Measurements from ENCODE around the gene RBM20. TPM values are rescaled to one million over a fixed set of nuclear protein-coding genes. Genes with fewer than 3 reads are reported as not detected.

RBM20 gene
- total and polyA plus RNA-seq, 8 donors = under 0.01 to 6.2 (median 0.59) TPM; not detected in 2

DNA sequence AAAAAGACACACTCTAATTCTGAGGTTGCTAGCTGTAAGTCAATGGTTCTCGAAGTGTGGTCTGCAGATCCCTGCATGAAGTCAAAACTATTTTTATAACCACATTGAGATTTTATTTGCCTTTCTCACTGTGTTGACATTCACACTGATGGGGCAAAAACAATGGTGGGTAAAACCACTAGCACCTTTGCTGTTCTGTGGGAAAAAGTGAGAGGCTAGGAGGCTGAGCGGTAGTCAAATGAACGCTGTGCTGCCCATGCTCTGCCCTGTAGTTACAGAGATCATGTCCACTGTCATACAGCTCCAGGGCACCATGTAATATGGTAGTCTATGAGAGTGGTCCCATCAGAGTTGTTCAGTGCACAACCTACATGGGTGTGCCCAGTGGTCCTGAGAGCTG is 206.0 kb downstream of the RBM20 start:
- 82 to 91% (median 85%) methylated on average over 3 of the region's 3 CpGs for WGBS, 5 donors
- peaks cover 20 to 72% (median 49%) of the 10 kb centered on the region in 4 donors for H3K4me1 ChIP-seq
- H3K4me3 ChIP-seq = no peak overlapping the region
- no peaks in the 10 kb centered on the region for H3K9me3 ChIP-seq
- intact Hi-C loops (cut with DNase I; ENCODE audit: low total_unique reads) = no loop called here
- no peak overlapping the region for H3K27ac ChIP-seq
- no peaks in the 10 kb centered on the region for H3K36me3 ChIP-seq
- DNase-seq = no peak
- TF ChIP-seq POLR2AphosphoS5 (IDR thresholded peaks at IDR 0.05) = no peak
- no peaks in the 10 kb centered on the region for H3K27me3 ChIP-seq

DNA sequence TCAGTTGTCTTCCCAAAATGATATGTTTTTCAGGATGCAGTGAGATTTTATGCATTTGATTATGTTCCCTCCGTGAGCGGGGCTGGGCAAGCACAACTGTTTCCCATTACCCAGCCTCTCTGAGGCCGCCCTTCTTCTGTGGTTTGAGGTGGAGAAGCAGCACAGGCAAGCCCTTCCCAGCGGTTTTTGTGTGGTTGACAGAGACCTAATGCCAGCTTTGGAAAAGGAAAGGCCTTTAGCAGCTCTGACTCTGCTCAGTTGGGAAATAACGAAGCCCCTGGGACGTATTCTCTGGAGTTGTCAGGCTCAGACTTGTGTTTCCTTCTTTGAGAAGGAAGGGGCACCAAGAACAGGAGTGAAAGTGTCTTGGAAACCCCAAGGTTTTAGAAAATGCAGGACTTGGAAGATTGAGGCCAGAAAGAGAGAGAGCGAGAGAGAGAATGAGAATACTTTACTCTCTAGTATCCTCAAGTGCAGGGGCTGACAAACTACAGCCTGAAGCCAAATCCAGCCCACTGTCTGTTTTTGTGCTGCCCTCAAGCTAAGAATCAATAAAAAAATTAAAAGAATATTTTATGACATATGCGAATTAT is 207.0 kb downstream of the RBM20 start:
- intact Hi-C loops (cut with DNase I; ENCODE audit: low total_unique reads) = no loop called here

DNA sequence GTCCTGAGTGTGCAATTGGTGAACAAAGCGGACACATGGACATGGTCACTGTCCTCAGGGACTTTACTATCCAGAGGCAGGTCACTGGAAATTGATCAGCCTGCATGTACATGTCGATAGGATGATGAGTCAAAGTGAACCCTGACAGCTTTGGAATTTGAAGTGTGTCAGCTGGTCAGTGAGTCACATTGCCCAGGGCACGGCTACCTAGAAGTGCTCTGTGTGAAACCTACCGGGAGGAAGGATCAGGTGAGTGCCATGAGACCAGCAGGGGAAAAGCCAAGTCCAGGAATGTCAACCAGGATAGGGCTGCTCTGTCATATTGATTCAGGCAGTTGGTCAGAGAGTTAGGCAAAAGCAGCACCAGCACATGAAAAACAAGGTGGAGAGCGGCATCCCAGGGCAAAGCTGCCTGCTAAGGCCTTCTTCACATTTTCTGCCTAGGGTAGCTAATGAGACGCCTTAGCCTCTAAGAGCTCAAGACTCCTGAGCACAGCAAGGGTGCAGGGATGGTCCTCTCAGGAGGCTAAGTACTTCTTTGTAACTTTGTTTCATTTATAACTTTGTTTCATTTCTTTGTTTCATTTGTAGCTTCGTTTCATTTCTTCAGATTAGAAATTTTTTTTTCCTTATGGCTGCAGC is 208.2 kb downstream of the RBM20 start:
- peak in 1 of 2 donors; percentile 71 for DNase-seq
- H3K4me1 ChIP-seq = peaks cover 4 to 62% (median 35%) of the 10 kb centered on the region in 4 donors
- H3K27ac ChIP-seq = peak overlapping the region; percentile 2 to 60 (median 28)
- no peaks in the 10 kb centered on the region for H3K9me3 ChIP-seq
- no peaks in the 10 kb centered on the region for H3K36me3 ChIP-seq
- H3K27me3 ChIP-seq = no peaks in the 10 kb centered on the region
- intact Hi-C loops (cut with DNase I; ENCODE audit: low total_unique reads) = no loop called here
- peak in 2 of 3 donors; percentile 67 to 68 for TF ChIP-seq POLR2AphosphoS5 (IDR thresholded peaks at IDR 0.05)
- TF ChIP-seq EP300 (IDR thresholded peaks at IDR 0.05) = no peak
- 50 to 67% (median 56%) methylated on average over 7 of the region's 7 CpGs for WGBS, 5 donors
- no peak overlapping the region for H3K4me3 ChIP-seq

More for the DNA sequence above, 207.0 kb downstream of the RBM20 start:
- no peaks in the 10 kb centered on the region for H3K27me3 ChIP-seq
- no peak overlapping the region for H3K4me3 ChIP-seq
- H3K27ac ChIP-seq = no peak overlapping the region
- no peaks in the 10 kb centered on the region for H3K36me3 ChIP-seq
- no peaks in the 10 kb centered on the region for H3K9me3 ChIP-seq
- TF ChIP-seq EP300 (IDR thresholded peaks at IDR 0.05) (no peak), POLR2AphosphoS5 (IDR thresholded peaks at IDR 0.05) (no peak), POLR2A (IDR thresholded peaks at IDR 0.05) (no peak)
- TF ChIP-seq, protein P1, sequence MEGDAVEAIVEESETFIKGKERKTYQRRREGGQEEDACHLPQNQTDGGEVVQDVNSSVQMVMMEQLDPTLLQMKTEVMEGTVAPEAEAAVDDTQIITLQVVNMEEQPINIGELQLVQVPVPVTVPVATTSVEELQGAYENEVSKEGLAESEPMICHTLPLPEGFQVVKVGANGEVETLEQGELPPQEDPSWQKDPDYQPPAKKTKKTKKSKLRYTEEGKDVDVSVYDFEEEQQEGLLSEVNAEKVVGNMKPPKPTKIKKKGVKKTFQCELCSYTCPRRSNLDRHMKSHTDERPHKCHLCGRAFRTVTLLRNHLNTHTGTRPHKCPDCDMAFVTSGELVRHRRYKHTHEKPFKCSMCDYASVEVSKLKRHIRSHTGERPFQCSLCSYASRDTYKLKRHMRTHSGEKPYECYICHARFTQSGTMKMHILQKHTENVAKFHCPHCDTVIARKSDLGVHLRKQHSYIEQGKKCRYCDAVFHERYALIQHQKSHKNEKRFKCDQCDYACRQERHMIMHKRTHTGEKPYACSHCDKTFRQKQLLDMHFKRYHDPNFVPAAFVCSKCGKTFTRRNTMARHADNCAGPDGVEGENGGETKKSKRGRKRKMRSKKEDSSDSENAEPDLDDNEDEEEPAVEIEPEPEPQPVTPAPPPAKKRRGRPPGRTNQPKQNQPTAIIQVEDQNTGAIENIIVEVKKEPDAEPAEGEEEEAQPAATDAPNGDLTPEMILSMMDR (IDR thresholded peaks at IDR 0.05) = no peak
- peaks cover 10 to 70% (median 42%) of the 10 kb centered on the region in 4 donors for H3K4me1 ChIP-seq
- WGBS, 5 donors = 71 to 82% (median 75%) methylated on average over 8 of the region's 8 CpGs
- DNase-seq = no peak

DNA sequence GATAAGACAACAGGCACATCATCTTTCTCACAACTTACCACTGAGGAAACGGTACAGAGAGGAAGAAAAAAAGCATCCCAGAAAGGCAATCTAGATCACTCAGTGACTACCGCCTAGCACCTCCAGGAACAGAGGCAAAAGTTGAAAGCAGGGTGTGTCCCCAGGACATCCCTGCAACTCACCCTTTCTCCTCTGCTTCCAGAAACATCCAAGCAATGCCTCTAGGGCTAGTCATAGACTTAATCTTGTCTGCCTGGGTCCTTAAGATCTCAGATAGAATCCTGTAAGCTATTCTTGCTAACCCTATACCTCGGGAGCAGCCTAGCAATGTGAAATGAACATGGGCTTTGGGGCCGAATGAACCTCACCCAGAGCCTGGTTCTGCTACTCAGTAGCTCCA is 208.8 kb downstream of the RBM20 start:
- H3K4me3 ChIP-seq = no peak overlapping the region
- intact Hi-C loops (cut with DNase I; ENCODE audit: low total_unique reads) = no loop called here
- H3K27ac ChIP-seq = peak overlapping the region in 4 of 5 donors; percentile 6 to 60 (median 52)
- H3K4me1 ChIP-seq = peaks cover 9 to 63% (median 40%) of the 10 kb centered on the region in 4 donors
- no peaks in the 10 kb centered on the region for H3K36me3 ChIP-seq
- TF ChIP-seq POLR2A (IDR thresholded peaks at IDR 0.05) = no peak
- no peak for TF ChIP-seq EP300 (IDR thresholded peaks at IDR 0.05)
- TF ChIP-seq, protein P1 (IDR thresholded peaks at IDR 0.05) = no peak
- TF ChIP-seq POLR2AphosphoS5 (IDR thresholded peaks at IDR 0.05) = no peak
- DNase-seq = no peak
- H3K27me3 ChIP-seq = no peaks in the 10 kb centered on the region
- no peaks in the 10 kb centered on the region for H3K9me3 ChIP-seq
- WGBS, 5 donors = 69 to 79% (median 71%) methylated on average over 4 of the region's 4 CpGs

DNA sequence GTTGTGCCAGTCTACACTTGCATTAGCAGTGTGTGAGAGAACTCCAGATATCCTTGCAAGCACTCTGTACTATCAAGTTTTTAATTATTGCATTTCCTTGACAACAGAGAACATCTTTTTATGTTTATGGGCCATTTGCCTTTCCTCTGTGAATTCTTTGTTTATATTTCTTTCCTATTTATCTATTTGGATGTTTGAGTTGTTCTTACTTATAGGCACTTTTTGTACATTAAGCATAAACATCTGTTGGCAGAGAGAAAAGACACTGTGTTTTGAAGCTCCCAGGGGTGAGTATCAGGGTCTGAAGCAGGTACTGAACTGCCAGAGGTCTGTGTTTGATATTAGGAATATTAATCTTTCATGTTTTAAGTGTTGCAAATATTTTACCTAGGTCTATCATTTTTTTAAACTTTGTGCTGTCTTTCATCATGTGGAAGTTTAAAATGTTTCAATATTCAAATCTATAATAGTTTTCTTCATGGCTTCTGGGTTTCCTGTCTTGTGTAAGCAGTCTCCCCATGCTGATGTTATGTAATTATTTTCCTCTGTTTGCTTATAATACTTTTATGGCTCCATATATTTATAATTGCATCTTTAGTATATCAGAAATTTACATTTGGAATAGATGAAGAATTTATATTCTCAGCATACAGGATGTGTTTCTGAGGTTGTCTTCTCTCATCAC is 209.9 kb downstream of the RBM20 start:
- H3K27ac ChIP-seq = peak overlapping the region in 1 of 5 donors; percentile 7
- DNase-seq = no peak
- no peak for TF ChIP-seq POLR2AphosphoS5 (IDR thresholded peaks at IDR 0.05)
- intact Hi-C loops (cut with DNase I; ENCODE audit: low total_unique reads) = no loop called here
- no peaks in the 10 kb centered on the region for H3K27me3 ChIP-seq
- peaks cover 18 to 74% (median 51%) of the 10 kb centered on the region in 4 donors for H3K4me1 ChIP-seq
- no peaks in the 10 kb centered on the region for H3K36me3 ChIP-seq
- no peak overlapping the region for H3K4me3 ChIP-seq
- H3K9me3 ChIP-seq = no peaks in the 10 kb centered on the region

All from stomach (tissue), 9 donors.